SIG-M5 treated with dmso at 0.1 percent for 504 hours (cell line): ENCODE data around the gene SLC9A1.
"Not testable (repeated sequence)": the region's sequence is repeated elsewhere in the genome, so short reads cannot be mapped to it uniquely, and the experiment has no call there.

ENCODE experiments used
- DNase-seq: peaks from one replicate; lab custom pipeline; 2025; ENCODE audit not compliant: unreplicated experiment; lab: John Stamatoyannopoulos, UW

Gene SLC9A1

DNA sequence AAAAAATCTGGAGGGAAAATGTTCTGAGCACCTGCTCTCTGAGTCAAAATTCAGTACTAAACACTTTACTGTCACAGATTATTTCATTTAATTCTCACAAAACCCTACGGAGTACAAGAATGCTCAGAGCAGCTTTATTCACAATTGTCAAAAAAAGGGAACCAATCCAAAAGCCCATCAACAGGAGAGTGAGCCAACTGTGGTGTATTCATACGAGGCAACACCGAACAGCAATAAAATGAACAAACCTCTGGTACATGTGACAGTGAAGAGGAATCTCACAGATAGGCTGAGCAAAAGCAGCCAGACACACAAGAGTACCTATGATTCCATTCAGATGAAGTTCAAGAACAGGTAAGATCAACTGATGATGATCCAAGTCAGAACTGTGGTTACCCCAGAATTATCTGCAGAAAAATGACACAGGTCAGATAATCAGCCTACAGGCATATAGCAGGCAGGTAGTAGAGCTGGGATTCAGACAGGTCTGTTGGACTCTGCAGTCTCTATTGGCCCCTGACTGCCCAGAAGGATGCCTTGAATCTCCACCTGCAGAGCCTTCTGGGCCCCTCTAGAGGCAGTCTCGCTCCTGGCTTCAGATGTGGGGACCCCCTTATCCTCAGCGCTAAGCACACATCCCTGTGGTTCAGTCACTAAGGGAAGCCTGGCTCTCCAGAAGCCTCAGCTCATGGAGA, 19.2 kb downstream of the SLC9A1 start:
- DNase-seq, result no peak

DNA sequence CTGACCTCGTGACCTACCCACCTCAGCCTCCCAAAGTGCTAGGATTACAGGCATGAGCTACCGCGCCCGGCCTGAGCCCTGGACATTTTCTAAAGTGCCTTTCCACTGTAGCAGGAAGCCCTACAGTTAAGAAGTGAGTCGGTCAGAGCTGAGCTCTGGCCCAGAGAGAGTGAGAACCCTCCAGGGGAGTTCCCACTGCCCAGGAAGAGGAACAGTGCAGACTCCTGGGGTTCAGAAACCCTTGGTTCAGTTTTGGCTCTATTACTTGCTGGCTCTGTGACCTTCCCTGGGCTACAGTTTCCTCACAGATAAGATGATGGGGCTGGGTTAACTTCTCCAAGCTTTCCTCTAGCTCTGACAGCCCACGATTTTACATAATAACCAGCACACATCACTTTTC, 20.9 kb downstream of the SLC9A1 start:
- no peak for DNase-seq

DNA sequence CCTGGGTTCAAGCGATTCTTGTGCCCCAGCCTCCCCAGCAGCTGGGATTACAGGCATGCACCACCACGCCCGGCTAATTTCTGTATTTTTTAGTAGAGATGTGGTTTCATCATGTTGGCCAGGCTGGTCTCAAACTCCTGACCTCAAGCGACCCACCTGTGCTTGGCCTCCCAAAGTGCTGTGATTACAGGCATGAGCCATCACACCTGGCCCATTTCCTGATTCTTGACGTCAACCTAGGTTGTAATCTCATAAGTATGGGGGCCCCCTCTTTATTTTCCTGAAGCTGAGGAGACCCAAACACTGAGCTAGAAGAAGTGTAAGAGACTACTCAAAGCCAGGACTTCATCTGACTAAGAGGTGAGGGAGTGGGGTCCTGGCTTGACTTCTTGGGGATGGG, 21.8 kb downstream of the SLC9A1 start:
- DNase-seq, result no peak

DNA sequence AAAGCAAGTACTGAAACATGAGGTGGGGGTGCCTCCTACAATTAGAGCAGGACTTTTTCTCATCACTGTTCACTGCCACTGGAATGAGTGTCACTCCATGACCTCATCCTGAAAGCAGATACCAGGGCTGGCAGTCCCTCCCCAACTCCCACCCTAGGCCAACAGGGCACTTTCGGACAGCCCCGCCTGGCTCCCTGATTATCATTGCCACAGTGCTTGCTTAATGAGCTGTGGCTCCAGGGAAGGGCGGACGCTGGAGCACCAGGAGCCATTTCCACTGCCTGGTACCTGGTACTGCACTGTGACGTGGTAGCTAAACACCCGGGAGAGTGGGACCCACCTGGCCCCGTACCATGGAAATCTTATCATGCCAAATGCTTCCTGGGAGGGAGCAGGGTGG, 22.3 kb downstream of the SLC9A1 start:
- DNase-seq, result no peak

DNA sequence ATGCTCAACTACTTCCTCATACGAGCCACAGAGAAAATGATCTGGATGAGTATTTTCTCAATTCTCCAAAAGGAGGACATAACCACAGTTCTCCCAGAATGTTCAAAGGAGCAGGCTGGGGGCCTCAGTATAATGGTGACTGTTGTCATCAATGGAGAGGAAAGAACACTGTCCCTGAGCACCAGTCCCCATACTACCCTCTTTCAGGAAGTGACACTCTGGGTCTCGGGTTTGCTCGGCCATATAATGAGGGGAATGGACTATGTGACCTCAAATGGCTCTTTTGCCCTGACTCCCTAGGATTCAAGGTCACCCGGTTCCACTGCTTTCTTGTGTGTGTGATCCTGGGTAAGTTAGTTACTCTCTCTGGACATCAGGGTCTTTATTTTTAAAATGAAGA, 22.8 kb downstream of the SLC9A1 start:
- no peak for DNase-seq

DNA sequence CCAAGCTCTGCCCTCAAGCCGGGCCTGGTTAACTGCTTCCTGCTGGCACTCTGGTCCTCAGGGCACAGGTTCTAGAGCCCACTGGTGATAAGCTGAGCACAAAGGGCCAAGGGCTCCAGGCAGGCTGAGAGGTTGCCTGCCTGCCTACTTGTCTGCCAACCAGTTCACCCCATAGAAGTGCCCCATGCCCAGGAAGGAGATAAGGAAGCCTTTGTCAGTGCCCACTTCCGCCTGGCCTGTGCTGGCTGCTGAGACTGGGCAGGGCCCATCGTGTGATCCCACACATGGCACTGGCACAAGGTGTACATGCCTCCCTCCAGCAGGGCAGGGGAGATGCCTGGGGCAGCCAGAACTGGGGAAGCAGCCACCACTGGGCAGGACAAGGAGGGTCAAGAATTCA, 24.1 kb downstream of the SLC9A1 start:
- DNase-seq, result no peak

DNA sequence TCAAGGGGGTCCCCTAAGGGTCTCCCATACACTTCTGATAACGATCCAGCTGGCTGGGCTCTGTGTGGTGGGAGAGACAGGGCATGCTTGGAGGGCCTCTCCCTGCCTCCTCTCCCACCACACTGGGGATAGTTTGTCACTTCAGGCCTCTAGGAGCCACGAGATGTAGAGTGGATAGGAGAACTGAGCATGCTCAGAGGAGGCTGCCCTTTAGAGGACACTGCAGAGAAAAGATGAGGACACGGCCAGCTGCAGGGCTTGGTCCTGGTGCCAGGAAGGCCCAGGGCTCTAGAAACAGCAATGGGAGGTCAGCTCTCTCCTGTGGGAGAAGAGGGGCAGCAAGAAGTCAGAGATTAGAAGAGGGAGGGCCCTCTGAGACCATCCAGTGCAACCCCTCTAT, 25.7 kb downstream of the SLC9A1 start:
- DNase-seq, result no peak

DNA sequence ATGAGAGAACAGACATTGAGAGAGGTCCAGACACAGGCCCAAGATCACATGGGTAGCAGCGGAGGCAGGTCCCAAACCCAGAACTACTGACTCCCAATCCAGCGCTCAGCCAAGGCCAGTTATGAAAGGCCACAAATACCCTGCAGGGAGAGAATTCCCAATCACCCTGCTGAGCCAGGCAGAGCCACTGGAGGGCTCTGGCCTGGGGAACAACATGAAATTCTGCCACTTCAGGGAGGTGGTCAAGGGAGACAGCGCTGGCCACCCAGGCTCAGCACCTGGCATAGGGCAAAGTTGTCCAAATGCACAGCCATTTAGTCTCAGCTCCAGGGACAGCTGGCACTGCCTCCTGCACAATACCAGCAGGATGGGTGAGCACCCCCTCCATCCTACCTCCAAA, 27.5 kb downstream of the SLC9A1 start:
- DNase-seq, result no peak

DNA sequence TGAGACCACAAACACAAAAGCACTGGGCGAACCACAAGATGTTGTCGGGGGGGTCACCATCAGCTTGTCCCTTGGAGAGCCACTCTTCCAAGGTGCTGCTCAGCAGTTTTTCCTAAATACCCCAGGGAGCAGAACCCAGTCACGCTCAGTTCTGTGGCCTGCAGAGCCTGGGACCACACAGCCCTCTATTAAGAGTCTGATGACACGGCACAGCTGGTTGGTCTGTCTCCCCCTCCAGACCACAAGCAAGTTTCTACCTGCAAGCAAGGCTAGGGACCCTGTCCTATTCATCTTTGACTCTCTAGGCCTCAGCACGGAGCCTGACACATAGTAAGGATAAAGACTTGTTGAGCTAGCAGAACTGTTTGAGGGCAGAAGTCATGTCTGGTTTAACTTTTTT, 28.5 kb downstream of the SLC9A1 start:
- no peak for DNase-seq

DNA sequence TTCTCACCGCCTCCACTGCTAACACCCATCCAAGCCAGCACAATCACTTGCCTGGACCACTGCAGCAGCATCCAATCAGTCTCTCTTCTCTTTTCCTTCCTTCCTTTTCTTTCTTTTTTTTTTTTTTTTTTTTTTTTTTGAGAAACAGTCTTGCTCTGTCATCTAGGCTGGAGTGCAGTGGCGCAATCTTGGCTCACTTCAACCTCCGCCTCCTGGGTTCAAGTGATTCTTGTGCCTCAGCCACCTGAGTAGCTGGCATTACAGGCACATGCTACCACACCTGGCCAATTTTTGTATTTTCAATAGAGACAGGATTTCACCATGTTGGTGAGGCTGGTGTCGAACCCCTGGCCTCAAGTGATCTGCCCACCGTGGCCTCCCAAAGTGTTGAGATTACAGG, 29.8 kb downstream of the SLC9A1 start:
- not testable (repeated sequence) for DNase-seq

DNA sequence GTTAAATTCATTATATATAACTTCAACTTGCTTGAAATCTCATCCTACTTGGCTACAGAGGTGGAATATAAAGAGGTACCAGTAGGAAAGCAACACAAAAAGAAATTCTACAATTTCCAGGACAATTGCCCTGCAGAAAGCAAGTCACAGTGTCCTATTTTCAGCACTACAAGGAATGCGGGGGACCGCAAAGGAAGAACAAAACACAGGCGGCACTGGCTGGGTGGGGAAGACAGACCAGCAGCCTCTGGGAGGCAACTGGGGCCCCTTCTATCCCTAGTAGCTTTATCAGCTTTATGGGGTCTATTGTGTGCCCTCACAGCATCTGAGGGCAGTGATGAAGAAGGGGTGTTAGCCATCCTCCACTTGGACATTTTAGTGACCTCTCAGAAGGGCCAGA, 30.5 kb downstream of the SLC9A1 start:
- DNase-seq, result no peak

DNA sequence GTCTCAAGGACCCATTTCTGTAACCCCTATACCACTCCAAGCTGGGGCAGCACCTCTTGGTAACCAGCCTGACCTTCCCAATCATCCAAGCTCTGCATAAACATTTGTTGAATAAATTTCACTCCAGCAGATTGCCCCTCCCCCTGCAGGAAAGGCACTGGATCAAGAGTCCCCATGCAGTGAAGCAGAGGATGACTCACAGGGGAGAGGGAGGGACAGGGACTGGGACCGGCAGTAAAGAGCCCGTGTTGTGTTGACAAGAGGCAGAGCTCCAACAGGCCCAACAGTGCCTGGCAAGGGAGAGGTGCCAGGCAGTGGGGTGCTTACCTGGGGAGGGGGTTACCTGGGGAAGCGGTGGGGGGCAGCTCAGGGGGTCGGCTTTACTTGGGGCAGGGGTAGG, 32.3 kb downstream of the SLC9A1 start:
- DNase-seq, result peak; percentile 48

DNA sequence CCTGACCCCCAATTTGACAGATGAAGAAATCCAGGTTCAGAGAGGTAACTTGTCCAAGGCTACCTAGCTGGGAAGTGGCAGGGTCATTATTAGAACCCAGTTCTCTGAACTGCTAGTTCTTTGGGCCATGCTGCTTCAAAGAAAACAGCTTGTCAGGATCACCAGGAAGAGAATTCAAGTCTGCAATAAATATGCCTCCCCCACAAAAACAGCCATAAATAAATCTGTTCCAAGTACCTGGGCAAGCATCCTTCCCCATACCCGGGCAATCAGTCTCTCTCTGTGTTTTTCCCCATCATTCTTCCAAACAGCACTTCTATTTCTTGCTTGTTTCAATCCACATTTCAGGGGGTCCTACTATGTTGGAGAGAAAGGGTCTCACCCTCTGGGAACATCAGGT, 34.1 kb downstream of the SLC9A1 start:
- DNase-seq, result no peak

DNA sequence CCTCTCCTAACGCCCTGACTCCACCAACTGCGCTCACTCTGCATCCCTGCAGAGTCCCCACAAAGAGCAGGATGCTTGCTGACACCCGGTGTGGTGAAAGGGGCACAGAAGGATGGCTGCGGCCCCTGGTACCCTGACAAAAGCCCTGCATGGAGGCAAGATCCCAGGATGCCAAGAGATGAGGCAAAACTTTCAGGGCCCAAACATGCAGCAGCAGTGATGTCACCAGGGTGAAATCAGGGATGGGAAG, 36.6 kb downstream of the SLC9A1 start:
- no peak for DNase-seq

DNA sequence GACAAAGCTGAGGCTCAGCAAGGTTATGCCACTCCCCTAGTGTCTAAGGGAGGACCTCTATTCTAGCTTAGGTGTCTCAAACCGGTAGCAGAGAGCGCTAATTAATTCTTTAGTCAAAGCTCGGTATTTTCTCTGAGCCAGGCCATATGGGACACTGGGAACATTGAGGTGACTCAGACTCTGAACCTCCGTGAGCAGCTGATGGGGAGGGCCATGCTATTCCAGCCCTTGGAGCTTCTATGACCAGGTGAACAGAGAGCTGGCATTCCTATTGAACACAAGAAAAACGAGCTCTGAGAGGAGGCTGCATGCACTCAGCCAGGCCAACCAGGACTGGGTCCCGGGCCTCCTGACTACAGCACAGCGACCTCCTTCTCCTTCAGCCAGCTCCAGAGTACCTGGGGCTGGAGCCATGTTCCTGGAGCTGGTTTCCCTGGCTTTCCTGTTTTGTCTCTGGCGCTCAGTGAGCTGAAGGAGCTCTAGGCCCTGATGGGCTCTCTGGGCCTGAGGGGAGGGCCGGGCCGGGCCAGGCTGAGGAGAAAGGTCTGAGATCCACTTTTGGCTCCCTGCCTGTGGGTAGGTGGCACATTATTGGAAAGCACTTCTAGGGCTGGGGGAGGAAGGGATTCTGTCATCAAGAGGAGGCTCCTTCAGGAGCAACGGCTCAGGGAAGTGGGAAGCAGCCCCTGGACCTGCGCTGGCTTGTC, 37.0 kb downstream of the SLC9A1 start:
- no peak for DNase-seq

DNA sequence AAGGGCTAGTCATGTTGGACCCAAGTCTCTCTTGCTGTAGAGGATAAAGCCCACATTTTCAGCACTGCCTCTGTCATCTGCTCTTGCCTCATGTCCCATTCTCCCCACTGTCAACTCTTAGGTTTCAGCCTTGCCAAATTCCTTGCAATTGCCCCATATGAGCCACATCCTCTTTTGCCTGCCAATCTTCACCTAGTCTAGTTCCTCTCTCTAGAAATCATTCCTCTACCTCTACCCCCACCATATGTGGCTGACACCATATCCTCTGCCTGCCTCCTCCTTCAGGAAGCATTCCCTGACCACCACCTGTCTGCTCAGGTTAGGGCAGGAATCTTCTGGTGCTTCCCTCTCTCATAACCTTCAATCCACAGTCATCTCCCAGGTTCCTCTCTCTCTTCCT, 38.2 kb downstream of the SLC9A1 start:
- DNase-seq, result peak; percentile 96

DNA sequence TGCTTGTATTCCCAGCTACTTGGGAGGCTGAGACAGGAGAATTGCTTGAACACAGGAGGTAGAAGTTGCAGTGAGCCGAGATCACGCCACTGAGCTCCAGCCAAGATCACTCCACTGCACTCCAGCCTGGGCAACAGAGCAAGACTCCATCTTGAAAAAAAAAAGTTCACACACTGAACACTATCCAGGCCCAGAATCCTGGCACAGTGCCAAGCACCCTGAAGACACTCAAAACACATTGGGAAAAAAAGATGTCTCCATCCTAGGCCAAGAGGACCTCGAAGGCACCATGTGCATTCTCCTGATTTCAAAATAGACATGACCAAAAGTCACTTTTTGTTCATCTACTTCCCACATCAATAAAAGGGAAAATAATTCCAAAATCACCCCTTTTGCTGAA, 38.7 kb downstream of the SLC9A1 start:
- peak; percentile 52 for DNase-seq

DNA sequence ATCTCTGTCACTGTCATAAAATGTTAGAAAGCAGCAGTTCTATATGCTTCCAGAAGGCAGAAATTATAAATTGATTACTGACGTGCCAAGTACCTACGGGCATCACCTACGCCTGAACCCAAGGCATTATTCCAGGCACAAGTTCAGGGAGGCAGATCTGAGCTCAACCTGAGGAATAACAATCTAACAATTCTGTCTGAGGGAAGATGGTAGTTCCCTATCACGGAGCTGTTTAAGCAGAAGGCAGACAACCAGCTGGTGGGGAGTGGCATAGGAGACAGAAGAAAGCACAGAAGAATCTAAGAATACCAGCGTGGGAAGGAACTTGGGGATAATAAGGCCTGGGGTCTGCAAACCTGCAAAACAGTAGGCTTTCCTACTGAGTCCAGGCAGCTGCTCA, 40.4 kb downstream of the SLC9A1 start:
- no peak for DNase-seq

DNA sequence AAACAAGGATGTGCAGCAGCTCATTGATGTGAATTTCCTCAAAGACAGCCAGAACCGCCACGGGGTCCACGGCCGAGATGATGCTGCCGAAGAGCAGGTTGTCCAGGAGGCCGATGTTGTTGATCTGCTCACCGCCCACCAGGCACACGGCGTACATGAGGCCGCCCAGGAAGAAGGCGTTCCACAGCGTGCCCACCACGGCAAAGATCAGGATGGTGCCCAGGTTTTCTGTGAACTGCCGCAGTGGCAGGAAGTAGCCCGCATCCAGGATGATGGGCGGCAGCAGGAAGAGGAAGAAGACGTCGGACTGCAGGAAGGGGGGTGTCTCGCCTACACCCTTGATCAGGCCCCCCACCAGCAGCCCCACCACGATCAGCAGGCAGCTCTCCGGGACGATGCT, 41.1 kb downstream of the SLC9A1 start:
- DNase-seq, result no peak

DNA sequence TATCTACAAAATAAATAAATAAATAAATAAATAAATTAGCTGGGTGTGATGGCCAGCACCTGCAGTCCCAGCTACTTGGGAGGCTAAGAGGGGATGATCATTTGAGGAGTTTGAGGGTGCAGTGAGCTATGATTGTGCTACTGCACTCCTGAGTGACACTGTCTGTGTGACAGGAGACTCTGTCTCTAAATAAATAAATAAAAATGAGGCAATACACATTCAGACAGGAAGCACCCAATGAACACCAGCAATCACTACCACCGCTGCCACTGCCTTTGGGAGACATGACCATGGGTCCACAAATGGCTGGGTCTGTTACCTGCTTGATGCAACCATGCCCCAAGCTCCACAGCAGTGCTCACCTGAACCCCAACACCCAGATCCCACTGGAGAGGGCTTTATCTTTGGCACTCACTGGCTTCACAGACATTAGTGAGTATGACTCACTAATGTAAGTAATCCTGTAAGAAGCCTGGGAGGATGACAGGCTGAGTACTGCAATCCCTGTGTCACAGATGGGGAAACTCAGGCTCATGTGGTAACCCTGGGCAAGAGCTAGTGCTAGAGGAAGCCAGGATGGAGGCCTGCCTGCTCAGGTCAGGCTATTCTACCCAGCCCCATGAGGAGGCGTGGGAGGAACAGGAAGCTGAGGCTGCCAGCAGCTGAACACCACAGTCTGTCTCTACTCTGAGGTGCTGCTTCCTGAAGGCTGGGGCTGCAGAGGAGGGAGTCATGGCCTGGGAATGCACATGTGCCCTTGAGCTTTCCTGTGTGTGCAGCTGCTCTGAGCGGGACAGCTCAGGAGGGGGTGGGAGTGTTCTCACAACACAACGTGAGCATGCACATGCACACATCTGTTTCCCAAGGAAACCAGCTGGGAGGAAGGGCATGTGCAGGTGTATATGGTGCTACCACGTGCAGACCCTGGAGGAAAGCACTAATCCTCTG, 43.0 kb downstream of the SLC9A1 start:
- DNase-seq, result peak; percentile 96

DNA sequence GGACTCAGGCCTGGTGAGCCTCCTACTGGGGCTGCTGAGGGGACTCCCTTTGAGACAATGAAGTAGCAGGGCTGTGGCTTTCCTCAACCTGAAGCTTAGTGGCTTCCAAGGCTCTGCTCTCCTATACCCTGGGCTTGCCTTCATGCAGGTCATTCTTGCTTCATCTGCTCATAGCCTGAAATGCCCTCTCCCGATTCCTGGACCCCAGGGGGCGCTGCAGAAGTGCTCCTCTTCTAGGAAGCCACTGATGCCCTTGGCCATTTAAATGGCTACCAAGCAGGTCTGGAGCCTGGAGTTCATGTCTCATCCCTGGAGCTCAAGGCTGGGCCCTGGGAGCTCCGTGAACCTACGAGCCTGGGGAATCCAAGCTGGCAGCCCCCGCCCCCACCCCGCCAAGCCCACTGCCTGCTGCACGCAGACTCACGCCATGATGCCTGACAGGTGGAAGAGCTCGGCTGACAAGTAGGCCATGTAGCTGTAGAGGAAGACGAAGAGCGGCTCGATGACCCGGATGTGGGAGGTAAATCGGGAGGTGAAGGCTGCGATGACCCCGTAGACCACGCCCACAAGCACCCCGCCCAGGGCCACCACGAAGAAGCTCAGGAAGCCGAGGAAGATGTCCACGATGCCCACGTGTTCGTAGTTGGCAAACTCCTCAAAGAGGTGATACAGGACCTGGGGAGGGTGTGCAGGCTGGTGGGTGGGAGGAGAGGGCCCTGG, 45.7 kb downstream of the SLC9A1 start:
- peak; percentile 52 for DNase-seq

DNA sequence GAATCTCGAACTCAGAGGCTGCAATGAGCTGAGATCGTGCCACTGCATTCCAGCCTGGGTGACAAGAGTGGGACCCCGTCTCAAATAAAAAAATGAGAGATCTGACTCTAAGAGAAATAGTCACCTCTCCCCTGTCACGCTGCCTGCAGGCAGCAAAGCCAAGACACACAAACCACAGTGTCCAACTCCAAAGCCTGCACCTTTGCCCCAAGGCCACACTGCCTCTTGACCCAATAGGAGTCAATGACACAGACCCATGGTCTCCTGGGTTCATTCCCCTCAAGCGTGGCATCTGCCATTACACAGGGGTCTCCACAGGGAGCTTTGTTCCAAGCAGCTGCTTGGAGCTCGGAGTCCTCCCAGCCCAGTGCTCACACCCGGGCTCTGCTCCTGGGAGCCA, 46.3 kb downstream of the SLC9A1 start:
- DNase-seq, result no peak
